ENCODE results near the gene EXOC4. TPM values are rescaled to one million over a fixed set of nuclear protein-coding genes. Genes with fewer than 3 reads are reported as not detected.
"Not testable (repeated sequence)": the region's sequence is repeated elsewhere in the genome, so short reads cannot be mapped to it uniquely, and the experiment has no call there.

Gene EXOC4
- total RNA-seq, 4 donors from 2014 or later: 52.4 to 82.2 (median 67.0) TPM

GRCh38 chr7:133980804-133981203 lies 727.9 kb downstream of the EXOC4 start:
- H3K4me3 ChIP-seq (ENCODE audit: low read depth, poor library complexity, severe bottlenecking): no peak overlapping the region
- 95 to 97% methylated on average over 1 of the region's 1 CpG for WGBS, 2 donors
- no peak for DNase-seq (ENCODE audit: low spot score in 2 of 2)
- intact Hi-C loops (cut with DNase I; ENCODE audit: low total_unique reads): no loop called here
- TF ChIP-seq CTCF (IDR thresholded peaks at IDR 0.05) (no peak), POLR2A (IDR thresholded peaks at IDR 0.05) (no peak)

GRCh38 chr7:133983685-133984419 lies 731.0 kb downstream of the EXOC4 start:
- WGBS, 2 donors: 32 to 38% methylated on average over 6 of the region's 6 CpGs
- no peak for DNase-seq (ENCODE audit: low spot score in 2 of 2)
- TF ChIP-seq POLR2A (IDR thresholded peaks at IDR 0.05): no peak
- TF ChIP-seq CTCF (IDR thresholded peaks at IDR 0.05): no peak
- intact Hi-C loops (cut with DNase I; ENCODE audit: low total_unique reads): no loop called here
- no peak overlapping the region for H3K4me3 ChIP-seq (ENCODE audit: low read depth, poor library complexity, severe bottlenecking)

- WGBS, 2 donors: 94 to 97% methylated on average over 1 of the region's 1 CpG
- TF ChIP-seq POLR2A (IDR thresholded peaks at IDR 0.05): no peak
- no peak for TF ChIP-seq CTCF (IDR thresholded peaks at IDR 0.05)
- no peak overlapping the region for H3K4me3 ChIP-seq (ENCODE audit: low read depth, poor library complexity, severe bottlenecking)
- intact Hi-C loops (cut with DNase I; ENCODE audit: low total_unique reads): no loop called here
- no peak for DNase-seq (ENCODE audit: low spot score in 2 of 2)
Measured at GRCh38 chr7:133985300-133985699, 732.4 kb downstream of the EXOC4 start.

GRCh38 chr7:133987582-133987981 lies 734.7 kb downstream of the EXOC4 start:
- no peak for TF ChIP-seq POLR2A (IDR thresholded peaks at IDR 0.05)
- TF ChIP-seq CTCF (IDR thresholded peaks at IDR 0.05): no peak
- WGBS, 2 donors: 43 to 96% methylated on average over 2 of the region's 2 CpGs
- intact Hi-C loops (cut with DNase I; ENCODE audit: low total_unique reads): no loop called here
- no peak overlapping the region for H3K4me3 ChIP-seq (ENCODE audit: low read depth, poor library complexity, severe bottlenecking)
- no peak for DNase-seq (ENCODE audit: low spot score in 2 of 2)

- H3K4me3 ChIP-seq (ENCODE audit: low read depth, poor library complexity, severe bottlenecking): no peak overlapping the region
- TF ChIP-seq POLR2A (IDR thresholded peaks at IDR 0.05): no peak
- TF ChIP-seq CTCF (IDR thresholded peaks at IDR 0.05): no peak
- WGBS, 2 donors: 83 to 90% methylated on average over 1 of the region's 1 CpG
- no peak for DNase-seq (ENCODE audit: low spot score in 2 of 2)
- intact Hi-C loops (cut with DNase I; ENCODE audit: low total_unique reads): no loop called here
Measured at GRCh38 chr7:133993547-133993946, 740.7 kb downstream of the EXOC4 start.

GRCh38 chr7:133994100-133994499 lies 741.2 kb downstream of the EXOC4 start:
- DNase-seq (ENCODE audit: low spot score in 2 of 2); H3K4me3 ChIP-seq (ENCODE audit: low read depth, poor library complexity, severe bottlenecking); intact Hi-C loops (cut with DNase I; ENCODE audit: low total_unique reads): not testable (repeated sequence)
- 96% methylated on average over 7 of the region's 7 CpGs for WGBS, 2 donors

All from lower leg skin (tissue), 4 donors.